Astrocyte (in vitro differentiated cells and primary cell): ENCODE results near the gene RNU6-8.

ENCODE experiments used
- EZH2 ChIP-seq: IDR thresholded peaks from 2 replicates; pipeline ENCODE4 v1.6.1; 2012; ENCODE audit warnings: mild to moderate bottlenecking, low read length, inconsistent platforms; ENCODE audit not compliant: insufficient read depth
- TF ChIP-seq, protein P1 (sequence below): IDR thresholded peaks from 2 replicates; pipeline ENCODE4 v1.5.1; 2011; ENCODE audit warnings: low read depth, mild to moderate bottlenecking, inconsistent platforms, low read length, moderate library complexity; ENCODE audit not compliant: insufficient read depth

- TF ChIP-seq, protein P1, sequence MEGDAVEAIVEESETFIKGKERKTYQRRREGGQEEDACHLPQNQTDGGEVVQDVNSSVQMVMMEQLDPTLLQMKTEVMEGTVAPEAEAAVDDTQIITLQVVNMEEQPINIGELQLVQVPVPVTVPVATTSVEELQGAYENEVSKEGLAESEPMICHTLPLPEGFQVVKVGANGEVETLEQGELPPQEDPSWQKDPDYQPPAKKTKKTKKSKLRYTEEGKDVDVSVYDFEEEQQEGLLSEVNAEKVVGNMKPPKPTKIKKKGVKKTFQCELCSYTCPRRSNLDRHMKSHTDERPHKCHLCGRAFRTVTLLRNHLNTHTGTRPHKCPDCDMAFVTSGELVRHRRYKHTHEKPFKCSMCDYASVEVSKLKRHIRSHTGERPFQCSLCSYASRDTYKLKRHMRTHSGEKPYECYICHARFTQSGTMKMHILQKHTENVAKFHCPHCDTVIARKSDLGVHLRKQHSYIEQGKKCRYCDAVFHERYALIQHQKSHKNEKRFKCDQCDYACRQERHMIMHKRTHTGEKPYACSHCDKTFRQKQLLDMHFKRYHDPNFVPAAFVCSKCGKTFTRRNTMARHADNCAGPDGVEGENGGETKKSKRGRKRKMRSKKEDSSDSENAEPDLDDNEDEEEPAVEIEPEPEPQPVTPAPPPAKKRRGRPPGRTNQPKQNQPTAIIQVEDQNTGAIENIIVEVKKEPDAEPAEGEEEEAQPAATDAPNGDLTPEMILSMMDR, result no peak
- TF ChIP-seq EZH2, result no peak
These were observed 30.2 kb upstream of the RNU6-8 start for GRCh38 chr14:32233260-32233659.
